Measurements from ENCODE around the gene RRP1.

RRP1 gene

GRCh38 chr21:43753439-43753799 lies 36.0 kb upstream of the RRP1 start:
- no peaks in the 10 kb centered on the region for H3K79me2 ChIP-seq (ENCODE audit: insufficient read depth, low read length)
- H3K4me3 ChIP-seq (ENCODE audit: low read depth, low read length, poor library complexity, severe bottlenecking), result no peak overlapping the region
- no peaks in the 10 kb centered on the region for H3K27me3 ChIP-seq (ENCODE audit: insufficient read depth, low read length)
- no peak overlapping the region for H3K27ac ChIP-seq (ENCODE audit: low read depth, low read length, poor library complexity, severe bottlenecking)
- H3K9me3 ChIP-seq (ENCODE audit: low read length), result no peaks in the 10 kb centered on the region
- no peak overlapping the region for H3K4me2 ChIP-seq (ENCODE audit: low read length)
- TF ChIP-seq, protein P1, sequence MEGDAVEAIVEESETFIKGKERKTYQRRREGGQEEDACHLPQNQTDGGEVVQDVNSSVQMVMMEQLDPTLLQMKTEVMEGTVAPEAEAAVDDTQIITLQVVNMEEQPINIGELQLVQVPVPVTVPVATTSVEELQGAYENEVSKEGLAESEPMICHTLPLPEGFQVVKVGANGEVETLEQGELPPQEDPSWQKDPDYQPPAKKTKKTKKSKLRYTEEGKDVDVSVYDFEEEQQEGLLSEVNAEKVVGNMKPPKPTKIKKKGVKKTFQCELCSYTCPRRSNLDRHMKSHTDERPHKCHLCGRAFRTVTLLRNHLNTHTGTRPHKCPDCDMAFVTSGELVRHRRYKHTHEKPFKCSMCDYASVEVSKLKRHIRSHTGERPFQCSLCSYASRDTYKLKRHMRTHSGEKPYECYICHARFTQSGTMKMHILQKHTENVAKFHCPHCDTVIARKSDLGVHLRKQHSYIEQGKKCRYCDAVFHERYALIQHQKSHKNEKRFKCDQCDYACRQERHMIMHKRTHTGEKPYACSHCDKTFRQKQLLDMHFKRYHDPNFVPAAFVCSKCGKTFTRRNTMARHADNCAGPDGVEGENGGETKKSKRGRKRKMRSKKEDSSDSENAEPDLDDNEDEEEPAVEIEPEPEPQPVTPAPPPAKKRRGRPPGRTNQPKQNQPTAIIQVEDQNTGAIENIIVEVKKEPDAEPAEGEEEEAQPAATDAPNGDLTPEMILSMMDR (IDR thresholded peaks at IDR 0.05; ENCODE audit: low read length), result no peak
- no peak for TF ChIP-seq EZH2 (IDR thresholded peaks at IDR 0.05; ENCODE audit: borderline replicate concordance, low read length)
- no peak overlapping the region for H2AFZ ChIP-seq (ENCODE audit: low read length)
- no peaks in the 10 kb centered on the region for H3K9me2 ChIP-seq (ENCODE audit: low read depth, low read length)
- peaks cover 60% of the 10 kb centered on the region for H3K36me3 ChIP-seq (ENCODE audit: insufficient read depth, low read length)
- H4K20me1 ChIP-seq (ENCODE audit: insufficient read depth, low read length), result no peaks in the 10 kb centered on the region
- no peaks in the 10 kb centered on the region for H3F3A ChIP-seq (ENCODE audit: insufficient read depth, low read length)
- no peak overlapping the region for H3K9ac ChIP-seq (ENCODE audit: low read length)
- H3K4me1 ChIP-seq (ENCODE audit: insufficient read depth, low read length, severe bottlenecking), result no peaks in the 10 kb centered on the region

GRCh38 chr21:43754948-43755781 lies 34.2 kb upstream of the RRP1 start:
- Histone ChIP-seq H3K9ac (ENCODE audit: low read length) (no peak overlapping the region), H4K20me1 (ENCODE audit: insufficient read depth, low read length) (no peaks in the 10 kb centered on the region), H3K27ac (ENCODE audit: low read depth, low read length, poor library complexity, severe bottlenecking) (no peak overlapping the region), H3K27me3 (ENCODE audit: insufficient read depth, low read length) (no peaks in the 10 kb centered on the region), H3K4me2 (ENCODE audit: low read length) (no peak overlapping the region), H2AFZ (ENCODE audit: low read length) (no peak overlapping the region), H3K4me3 (ENCODE audit: low read depth, low read length, poor library complexity, severe bottlenecking) (no peak overlapping the region), H3F3A (ENCODE audit: insufficient read depth, low read length) (no peaks in the 10 kb centered on the region), H3K79me2 (ENCODE audit: insufficient read depth, low read length) (no peaks in the 10 kb centered on the region), H3K9me3 (ENCODE audit: low read length) (no peaks in the 10 kb centered on the region), H3K9me2 (ENCODE audit: low read depth, low read length) (no peaks in the 10 kb centered on the region), H3K36me3 (ENCODE audit: insufficient read depth, low read length) (peaks cover 52% of the 10 kb centered on the region), H3K4me1 (ENCODE audit: insufficient read depth, low read length, severe bottlenecking) (no peaks in the 10 kb centered on the region)
- TF ChIP-seq EZH2 (IDR thresholded peaks at IDR 0.05; ENCODE audit: borderline replicate concordance, low read length), result no peak

- Histone ChIP-seq H3K79me2 (ENCODE audit: insufficient read depth, low read length) (no peaks in the 10 kb centered on the region), H3K9ac (ENCODE audit: low read length) (no peak overlapping the region)
Observed at GRCh38 chr21:43755820-43756594, 33.4 kb upstream of the RRP1 start.

More at GRCh38 chr21:43755820-43756594, 33.4 kb upstream of the RRP1 start:
- Histone ChIP-seq H3K27ac (ENCODE audit: low read depth, low read length, poor library complexity, severe bottlenecking) (no peak overlapping the region), H3K4me2 (ENCODE audit: low read length) (no peak overlapping the region), H3K9me3 (ENCODE audit: low read length) (no peaks in the 10 kb centered on the region), H3F3A (ENCODE audit: insufficient read depth, low read length) (no peaks in the 10 kb centered on the region), H3K36me3 (ENCODE audit: insufficient read depth, low read length) (peaks cover 44% of the 10 kb centered on the region), H2AFZ (ENCODE audit: low read length) (no peak overlapping the region), H3K4me3 (ENCODE audit: low read depth, low read length, poor library complexity, severe bottlenecking) (no peak overlapping the region), H3K9me2 (ENCODE audit: low read depth, low read length) (no peaks in the 10 kb centered on the region), H3K4me1 (ENCODE audit: insufficient read depth, low read length, severe bottlenecking) (no peaks in the 10 kb centered on the region), H3K27me3 (ENCODE audit: insufficient read depth, low read length) (no peaks in the 10 kb centered on the region), H4K20me1 (ENCODE audit: insufficient read depth, low read length) (no peaks in the 10 kb centered on the region)
- no peak for TF ChIP-seq EZH2 (IDR thresholded peaks at IDR 0.05; ENCODE audit: borderline replicate concordance, low read length)
- TF ChIP-seq, protein P1 (IDR thresholded peaks at IDR 0.05; ENCODE audit: low read length), result no peak

Data from OCI-LY1 (cell line).